DMS79 (cell line): ENCODE measurements around the gene APOL2.
"Not testable (repeated sequence)": the region's sequence is repeated elsewhere in the genome, so short reads cannot be mapped to it uniquely, and the experiment has no call there.

Experiments
- DNase-seq: peaks from one replicate; lab custom pipeline; 2025; lab: John Stamatoyannopoulos, UW

The APOL2 gene

GRCh38 chr22:36239401-36240171, at the start of gene APOL2:
TSS of gene APOL2 (minus strand) at chr22:36239527. CDS start at chr22:36233162, 6,365 bp downstream.
- DNase-seq, result peak; percentile 76

- no peak for DNase-seq
These were observed 49.5 kb upstream of the APOL2 start for GRCh38 chr22:36288571-36289405.

GRCh38 chr22:36287881-36288515, 48.7 kb upstream of the APOL2 start:
- DNase-seq, result no peak

- no peak for DNase-seq
These were observed 47.0 kb upstream of the APOL2 start for GRCh38 chr22:36286096-36286957.

- DNase-seq, result no peak
These were observed 46.2 kb upstream of the APOL2 start for GRCh38 chr22:36285545-36285944.

- DNase-seq, result no peak
These were observed 45.7 kb upstream of the APOL2 start for GRCh38 chr22:36285017-36285416.

- DNase-seq, result no peak
These were observed 44.8 kb upstream of the APOL2 start for GRCh38 chr22:36284171-36284571.

- no peak for DNase-seq
These were observed 43.1 kb upstream of the APOL2 start for GRCh38 chr22:36282328-36282831.

- DNase-seq, result no peak
These were observed 42.5 kb upstream of the APOL2 start for GRCh38 chr22:36281781-36282327.

GRCh38 chr22:36280379-36280778, 41.1 kb upstream of the APOL2 start:
- no peak for DNase-seq

- no peak for DNase-seq
These were observed 39.9 kb upstream of the APOL2 start for GRCh38 chr22:36279219-36279666.

- no peak for DNase-seq
These were observed 38.4 kb upstream of the APOL2 start for GRCh38 chr22:36277482-36278291.

- no peak for DNase-seq
These were observed 35.2 kb upstream of the APOL2 start for GRCh38 chr22:36274531-36274930.

GRCh38 chr22:36271951-36272350, 32.6 kb upstream of the APOL2 start:
- not testable (repeated sequence) for DNase-seq

- not testable (repeated sequence) for DNase-seq
These were observed 31.9 kb upstream of the APOL2 start for GRCh38 chr22:36271231-36271630.

- no peak for DNase-seq
These were observed 28.7 kb upstream of the APOL2 start for GRCh38 chr22:36267896-36268485.

GRCh38 chr22:36267058-36267457, 27.7 kb upstream of the APOL2 start:
- DNase-seq, result no peak

GRCh38 chr22:36263886-36264664, 24.7 kb upstream of the APOL2 start:
- peak; percentile 18 for DNase-seq

GRCh38 chr22:36263216-36263673, 23.9 kb upstream of the APOL2 start:
- DNase-seq, result not testable (repeated sequence)
